Sigmoid colon (tissue), 7 donors: Measurements from ENCODE around the gene PSMB5. TPM values are rescaled to one million over a fixed set of nuclear protein-coding genes. Genes with fewer than 3 reads are reported as not detected.

Experiments used
- DNase-seq: peaks from one replicate; pipeline ENCODE4 v3.0.0-alpha.2; 2019
- H3K27ac ChIP-seq, 4 donors: fragments of 200-600 bp; sonication (generic); one replicate each; pipeline ENCODE4 v1.5.1; 2016 to 2019; ENCODE audit warnings: mild to moderate bottlenecking in 1 of 4
- H3K27me3 ChIP-seq, 3 donors: fragments of 200-600 bp; sonication (generic); one replicate each; pipeline ENCODE4 v1.5.1; 2019; ENCODE audit warnings: mild to moderate bottlenecking in 1 of 3
- H3K36me3 ChIP-seq, 4 donors: fragments of 200-600 bp; sonication (generic); one replicate each; pipeline ENCODE4 v1.5.1; 2016 to 2019
- H3K4me1 ChIP-seq, 4 donors: fragments of 200-600 bp; sonication (generic); one replicate each; pipeline ENCODE4 v1.5.1; 2017 to 2019
- H3K4me3 ChIP-seq, 4 donors: fragments of 200-600 bp; sonication (generic); one replicate each; pipeline ENCODE4 v1.5.1; 2017 to 2019; ENCODE audit warnings: mild to moderate bottlenecking in 2 of 4, moderate library complexity in 1 of 4
- H3K9me3 ChIP-seq, 4 donors: fragments of 200-600 bp in 3 of 4; sonication (generic) in 3 of 4; one replicate each; pipeline versions ENCODE4 v1.5.1 to v1.6.1; 2013 to 2019
- CTCF ChIP-seq, 4 experiments: fragments of 450-650 bp in 3 of 4; fragments of 200-600 bp in 1 of 4; IDR thresholded peaks; one replicate each; pipeline ENCODE4 v1.5.1; 2016 to 2019; ENCODE audit warnings: antibody characterized with exemption in 4 of 4, mild to moderate bottlenecking in 3 of 4, moderate library complexity in 2 of 4
- EP300 ChIP-seq, 4 donors: sonication (generic); formaldehyde crosslinking; IDR thresholded peaks; one replicate each; pipeline ENCODE4 v1.6.1; 2017; ENCODE audit warnings: antibody characterized with exemption in 4 of 4
- POLR2A ChIP-seq, 2 donors: fragments of 450-650 bp; IDR thresholded peaks; one replicate each; pipeline ENCODE4 v1.6.1; 2016; ENCODE audit warnings: antibody characterized with exemption in 2 of 2, mild to moderate bottlenecking in 2 of 2, moderate library complexity in 2 of 2
- POLR2AphosphoS5 ChIP-seq, 4 donors: sonication (generic); formaldehyde crosslinking; IDR thresholded peaks; one replicate each; pipeline ENCODE4 v1.6.1; 2017; ENCODE audit warnings: antibody characterized with exemption in 4 of 4
- WGBS, 2 donors: extraction: QIAGEN DNeasy Blood & Tissue Kit; methylation state at CpG; one replicate each; pipeline ENCODE4 v1.1.7; 2013; 5-methylcytosine and 5-hydroxymethylcytosine counted together
- intact Hi-C: fragments of 100-400 bp; cut with DNase I; formaldehyde crosslinking; loops from one replicate; pipeline ENCODE4 v1.15.1; 2023
- polyA plus RNA-seq, 3 donors: library from polyadenylated mRNA; stranded (reverse); fragments of 200-250 nt; gene quantifications; one replicate each; pipeline ENCODE4 v1.2.3, GENCODE V29; 2013
- total RNA-seq, 4 donors: library from RNA; depleted of rRNA; stranded (reverse); fragments of >200 nt; gene quantifications; one replicate each; pipeline ENCODE4 v1.1.0, GENCODE V29; 2016
- donor health status: healthy with polysubstance abuse.
- donor health status: Bipolar disorder and iron deficiency.
- donor health status: healthy.

PSMB5 gene
- total and polyA plus RNA-seq, 7 donors = 113 to 179 (median 141) TPM

DNA sequence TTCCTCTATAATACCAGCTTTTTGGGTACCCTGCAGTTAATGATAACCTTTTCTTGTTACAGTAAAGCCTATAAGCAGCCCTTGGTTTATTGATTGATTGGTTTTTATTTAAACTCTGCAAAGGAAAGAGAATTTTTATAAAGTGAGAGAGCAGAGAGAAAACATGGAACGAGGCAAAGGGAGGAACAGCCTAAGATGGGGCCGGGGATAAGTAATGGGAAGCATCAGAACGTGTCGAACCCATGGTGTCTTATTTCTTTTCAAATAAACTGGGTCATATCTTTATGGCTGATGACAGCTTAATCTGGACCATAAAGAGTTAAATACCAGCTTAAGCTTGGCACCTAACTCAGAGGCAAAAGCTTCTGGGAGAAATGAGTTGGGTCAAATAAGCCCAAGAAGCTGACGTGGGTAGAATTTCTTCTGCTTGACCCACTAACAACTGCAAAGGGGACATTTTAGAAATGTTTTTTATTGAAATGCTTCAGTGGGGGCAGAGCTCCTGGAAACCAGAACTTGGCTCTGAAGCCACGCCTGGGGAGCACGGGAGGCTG lies 12.7 kb downstream of the PSMB5 start:
- H3K27ac ChIP-seq = no peak overlapping the region
- H3K36me3 ChIP-seq = peaks cover 0 to 29% (median 12%) of the 10 kb centered on the region in 4 donors
- no peak for TF ChIP-seq POLR2A (IDR thresholded peaks at IDR 0.05)
- no peak for TF ChIP-seq POLR2AphosphoS5 (IDR thresholded peaks at IDR 0.05)
- no peak for TF ChIP-seq CTCF (IDR thresholded peaks at IDR 0.05)
- TF ChIP-seq EP300 (IDR thresholded peaks at IDR 0.05) = no peak
- DNase-seq = no peak
- 60 to 77% methylated on average over 7 of the region's 7 CpGs for WGBS, 2 donors
- no peaks in the 10 kb centered on the region for H3K27me3 ChIP-seq
- no peaks in the 10 kb centered on the region for H3K9me3 ChIP-seq
- intact Hi-C loops = no loop called here
- H3K4me1 ChIP-seq = no peaks in the 10 kb centered on the region
- H3K4me3 ChIP-seq = no peak overlapping the region

DNA sequence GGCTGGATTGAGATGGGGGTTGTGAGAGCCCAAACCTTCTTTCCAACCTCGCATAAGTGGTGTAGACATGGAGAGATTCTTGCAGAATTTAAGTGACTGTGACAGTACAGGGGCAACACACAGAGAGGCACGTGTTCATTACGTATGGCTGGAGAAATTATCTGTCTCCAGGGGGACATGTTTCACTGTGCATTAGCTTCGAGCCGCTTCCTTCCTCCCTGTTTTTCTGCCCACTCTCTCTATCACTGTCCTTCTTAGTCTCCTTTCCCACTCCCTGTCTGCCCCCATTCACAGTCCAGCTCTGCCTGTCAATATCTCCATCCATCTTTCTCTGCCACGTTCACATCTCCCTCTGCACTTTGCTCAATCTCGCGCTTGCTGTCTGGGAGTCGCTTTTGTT lies 13.3 kb downstream of the PSMB5 start:
- no peak for DNase-seq
- H3K27ac ChIP-seq = no peak overlapping the region
- WGBS, 2 donors = 84 to 91% methylated on average over 9 of the region's 9 CpGs
- H3K36me3 ChIP-seq = peaks cover 0 to 23% (median 10%) of the 10 kb centered on the region in 4 donors
- intact Hi-C loops = no loop called here
- TF ChIP-seq EP300 (IDR thresholded peaks at IDR 0.05) = no peak
- TF ChIP-seq POLR2AphosphoS5 (IDR thresholded peaks at IDR 0.05) = no peak
- no peak for TF ChIP-seq POLR2A (IDR thresholded peaks at IDR 0.05)
- TF ChIP-seq CTCF (IDR thresholded peaks at IDR 0.05) = no peak
- no peak overlapping the region for H3K4me3 ChIP-seq
- no peaks in the 10 kb centered on the region for H3K9me3 ChIP-seq
- no peaks in the 10 kb centered on the region for H3K4me1 ChIP-seq
- H3K27me3 ChIP-seq = no peaks in the 10 kb centered on the region

- no peak overlapping the region for H3K27ac ChIP-seq
- H3K9me3 ChIP-seq = no peaks in the 10 kb centered on the region
- whole genome bisulfite sequencing, 2 donors = 87 to 96% methylated on average over 7 of the region's 7 CpGs
- H3K36me3 ChIP-seq = peaks cover 0 to 13% (median 2%) of the 10 kb centered on the region in 4 donors
- no peaks in the 10 kb centered on the region for H3K4me1 ChIP-seq
- TF ChIP-seq POLR2AphosphoS5 (IDR thresholded peaks at IDR 0.05) (no peak), EP300 (IDR thresholded peaks at IDR 0.05) (no peak), POLR2A (IDR thresholded peaks at IDR 0.05) (no peak), CTCF (IDR thresholded peaks at IDR 0.05) (no peak)
- intact Hi-C loops = no loop called here
- no peaks in the 10 kb centered on the region for H3K27me3 ChIP-seq
- no peak overlapping the region for H3K4me3 ChIP-seq
- DNase-seq = no peak
These were observed 14.3 kb downstream of the PSMB5 start for GRCh38 chr14:23020143-23021128.

GRCh38 chr14:23018107-23018506 lies 16.6 kb downstream of the PSMB5 start:
- H3K4me3 ChIP-seq = no peak overlapping the region
- TF ChIP-seq EP300 (IDR thresholded peaks at IDR 0.05) = no peak
- no peak for TF ChIP-seq CTCF (IDR thresholded peaks at IDR 0.05)
- no peak for TF ChIP-seq POLR2AphosphoS5 (IDR thresholded peaks at IDR 0.05)
- TF ChIP-seq POLR2A (IDR thresholded peaks at IDR 0.05) = no peak
- no peaks in the 10 kb centered on the region for H3K9me3 ChIP-seq
- intact Hi-C loops = no loop called here
- no peaks in the 10 kb centered on the region for H3K27me3 ChIP-seq
- no peak overlapping the region for H3K27ac ChIP-seq
- H3K36me3 ChIP-seq = no peaks in the 10 kb centered on the region
- H3K4me1 ChIP-seq = no peaks in the 10 kb centered on the region
- DNase-seq = no peak
